PC-9 (cell line): Measurements from ENCODE around the gene FASN.

Experiments used
- EZH2 ChIP-seq: fragments of 200-600 bp; sonication (generic); IDR thresholded peaks from 2 replicates; pipeline ENCODE4 v1.8.0; 2017; ENCODE audit warnings: antibody characterized with exemption, low read depth
- TF ChIP-seq, protein P1 (sequence below): fragments of 200-600 bp; sonication (generic); conservative IDR thresholded peaks from 2 replicates; pipeline ENCODE4 v1.6.1; 2017; ENCODE audit warnings: mixed run types, antibody characterized with exemption, mild to moderate bottlenecking, moderate library complexity

DNA sequence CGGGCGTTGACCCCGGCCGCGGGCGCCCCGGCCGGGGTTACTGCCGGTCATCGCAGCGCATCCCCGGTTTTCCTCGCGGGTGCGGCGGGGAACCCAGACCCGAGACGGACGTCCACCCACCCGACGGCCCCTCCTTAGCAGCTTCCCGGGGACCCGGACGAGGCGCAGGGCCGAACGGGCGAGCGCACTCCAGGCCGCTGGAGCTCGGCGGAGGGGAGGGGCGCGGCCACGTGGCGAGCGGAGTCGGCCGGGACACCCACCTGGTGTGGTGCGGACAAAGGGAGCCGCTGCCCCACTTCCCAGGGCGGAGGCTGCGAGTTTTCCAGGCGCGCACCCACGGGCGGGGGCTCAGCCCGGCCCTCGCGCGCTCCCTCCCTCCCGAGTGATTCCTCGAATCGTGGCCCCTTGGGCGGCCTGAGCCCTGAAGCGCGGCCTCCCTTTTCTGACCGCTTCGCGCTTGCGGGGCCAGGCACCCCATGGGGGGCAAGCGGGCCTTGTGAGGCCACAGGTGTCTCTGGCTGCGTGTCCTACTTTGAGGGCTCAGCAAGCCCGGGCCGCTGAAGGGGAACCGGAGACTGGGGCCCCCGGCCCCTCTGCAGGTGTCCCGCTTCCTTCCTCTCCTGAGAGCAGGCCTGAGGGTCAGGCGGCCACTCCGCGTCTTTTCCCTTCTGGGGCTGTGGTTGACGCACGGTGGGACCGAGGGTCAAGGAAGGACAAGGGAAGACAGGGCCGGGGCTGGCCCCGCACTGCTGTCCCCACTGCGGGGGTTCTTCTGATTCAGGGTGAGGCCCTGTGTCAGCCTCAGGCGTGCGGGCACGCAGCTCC lies 1.1 kb upstream of the FASN start:
- TF ChIP-seq, protein P1, sequence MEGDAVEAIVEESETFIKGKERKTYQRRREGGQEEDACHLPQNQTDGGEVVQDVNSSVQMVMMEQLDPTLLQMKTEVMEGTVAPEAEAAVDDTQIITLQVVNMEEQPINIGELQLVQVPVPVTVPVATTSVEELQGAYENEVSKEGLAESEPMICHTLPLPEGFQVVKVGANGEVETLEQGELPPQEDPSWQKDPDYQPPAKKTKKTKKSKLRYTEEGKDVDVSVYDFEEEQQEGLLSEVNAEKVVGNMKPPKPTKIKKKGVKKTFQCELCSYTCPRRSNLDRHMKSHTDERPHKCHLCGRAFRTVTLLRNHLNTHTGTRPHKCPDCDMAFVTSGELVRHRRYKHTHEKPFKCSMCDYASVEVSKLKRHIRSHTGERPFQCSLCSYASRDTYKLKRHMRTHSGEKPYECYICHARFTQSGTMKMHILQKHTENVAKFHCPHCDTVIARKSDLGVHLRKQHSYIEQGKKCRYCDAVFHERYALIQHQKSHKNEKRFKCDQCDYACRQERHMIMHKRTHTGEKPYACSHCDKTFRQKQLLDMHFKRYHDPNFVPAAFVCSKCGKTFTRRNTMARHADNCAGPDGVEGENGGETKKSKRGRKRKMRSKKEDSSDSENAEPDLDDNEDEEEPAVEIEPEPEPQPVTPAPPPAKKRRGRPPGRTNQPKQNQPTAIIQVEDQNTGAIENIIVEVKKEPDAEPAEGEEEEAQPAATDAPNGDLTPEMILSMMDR, result no peak
- TF ChIP-seq EZH2, result no peak
